ENCODE measurements around the gene DST. TPM values are rescaled to one million over a fixed set of nuclear protein-coding genes. Genes with fewer than 3 reads are reported as not detected.
A peak's percentile ranks its signal among the peaks of the same experiment; 100 is the strongest.

Gene DST
- total RNA-seq, 1 donor from 2014 or later: 442 TPM

GRCh38 chr6:56526860-56527544 is 115.7 kb downstream of the DST start:
- peaks cover 67% of the 10 kb centered on the region for H3K4me1 Mint-ChIP-seq (ENCODE audit: low read depth, unreplicated experiment)
- H3K4me2 ChIP-seq (ENCODE audit: low read length): peak overlapping the region; percentile 61
- no peaks in the 10 kb centered on the region for H3K27me3 ChIP-seq (ENCODE audit: insufficient read depth, low read length)
- no peaks in the 10 kb centered on the region for H3K9me3 Mint-ChIP-seq (ENCODE audit: unreplicated experiment)
- H2AFZ ChIP-seq (ENCODE audit: low read depth, low read length): no peak overlapping the region
- H3K4me1 ChIP-seq (ENCODE audit: insufficient read depth, low read length): peaks cover 43% of the 10 kb centered on the region
- DNase-seq (ENCODE audit: low read depth) (peak; percentile 19), FAIRE-seq (no peak)
- H3K36me3 Mint-ChIP-seq (ENCODE audit: low read depth, unreplicated experiment): peaks cover 8% of the 10 kb centered on the region
- peak overlapping the region; percentile 78 for H3K9ac ChIP-seq (ENCODE audit: low read length)
- no peak for TF ChIP-seq CTCF (IDR thresholded peaks at IDR 0.05; ENCODE audit: insufficient read depth, low read depth, low read length)
- TF ChIP-seq EZH2 (IDR thresholded peaks at IDR 0.05; ENCODE audit: insufficient read depth, low read length): no peak
- H3K79me2 ChIP-seq (ENCODE audit: insufficient read depth, low read length): peaks cover 22% of the 10 kb centered on the region
- H3K27ac Mint-ChIP-seq (ENCODE audit: unreplicated experiment): peak overlapping the region; percentile 69
- H3K4me3 Mint-ChIP-seq (ENCODE audit: unreplicated experiment): no peak overlapping the region
- H3K27ac ChIP-seq (ENCODE audit: low read depth, low read length): peak overlapping the region; percentile 95
- H3K4me3 ChIP-seq (ENCODE audit: insufficient read depth, low read depth, low read length): no peak overlapping the region
- H3K27me3 Mint-ChIP-seq (ENCODE audit: low read depth, unreplicated experiment): no peaks in the 10 kb centered on the region
- no peaks in the 10 kb centered on the region for H4K20me1 ChIP-seq (ENCODE audit: insufficient read depth, low read length)
- H3K9me3 ChIP-seq (ENCODE audit: insufficient read depth, low read depth, low read length): no peaks in the 10 kb centered on the region
- peaks cover 27% of the 10 kb centered on the region for H3K36me3 ChIP-seq (ENCODE audit: insufficient read depth, low read length)

GRCh38 chr6:56525974-56526789 is 116.5 kb downstream of the DST start:
- Mint-ChIP-seq H3K4me1 (ENCODE audit: low read depth, unreplicated experiment) (peaks cover 75% of the 10 kb centered on the region), H3K27ac (ENCODE audit: unreplicated experiment) (peak overlapping the region; percentile 97), H3K4me3 (ENCODE audit: unreplicated experiment) (peak overlapping the region; percentile 55), H3K36me3 (ENCODE audit: low read depth, unreplicated experiment) (peaks cover 6% of the 10 kb centered on the region), H3K9me3 (ENCODE audit: unreplicated experiment) (no peaks in the 10 kb centered on the region), H3K27me3 (ENCODE audit: low read depth, unreplicated experiment) (no peaks in the 10 kb centered on the region)
- Histone ChIP-seq H3K9me3 (ENCODE audit: insufficient read depth, low read depth, low read length) (no peaks in the 10 kb centered on the region), H4K20me1 (ENCODE audit: insufficient read depth, low read length) (no peaks in the 10 kb centered on the region), H3K27me3 (ENCODE audit: insufficient read depth, low read length) (no peaks in the 10 kb centered on the region), H3K27ac (ENCODE audit: low read depth, low read length) (peak overlapping the region; percentile 95), H3K4me1 (ENCODE audit: insufficient read depth, low read length) (peaks cover 43% of the 10 kb centered on the region), H2AFZ (ENCODE audit: low read depth, low read length) (no peak overlapping the region), H3K79me2 (ENCODE audit: insufficient read depth, low read length) (peaks cover 26% of the 10 kb centered on the region), H3K36me3 (ENCODE audit: insufficient read depth, low read length) (peaks cover 20% of the 10 kb centered on the region), H3K4me2 (ENCODE audit: low read length) (peak overlapping the region; percentile 60), H3K9ac (ENCODE audit: low read length) (peak overlapping the region; percentile 74), H3K4me3 (ENCODE audit: insufficient read depth, low read depth, low read length) (no peak overlapping the region)
- TF ChIP-seq CTCF (IDR thresholded peaks at IDR 0.05; ENCODE audit: insufficient read depth, low read depth, low read length): no peak
- no peak for TF ChIP-seq EZH2 (IDR thresholded peaks at IDR 0.05; ENCODE audit: insufficient read depth, low read length)
- DNase-seq (ENCODE audit: low read depth) (no peak), FAIRE-seq (peak; percentile 32)

Measured in astrocyte (in vitro differentiated cells and primary cell).